CD14-positive monocyte (primary cell): ENCODE results near the gene KASH5. TPM values are rescaled to one million over a fixed set of nuclear protein-coding genes. Genes with fewer than 3 reads are reported as not detected.

Experiments used
- DNase-seq, 3 donors: peaks; one replicate each; pipeline ENCODE4 v3.0.0-alpha.2; 2011 to 2022
- H2AFZ ChIP-seq: 2 replicates; pipeline ENCODE4 v1.6.0; 2012; ENCODE audit warnings: mild to moderate bottlenecking, low read depth, low read length, inconsistent platforms; ENCODE audit not compliant: insufficient read depth, poor library complexity, severe bottlenecking
- H3K27ac ChIP-seq, 2 donors: 1 replicate in 1 of 2; 2 replicates in 1 of 2; pipeline ENCODE4 v1.5.1; 2012 to 2013; ENCODE audit warnings: low read length in 2 of 2, control low read depth in 1 of 2, inconsistent platforms in 1 of 2, low read depth in 1 of 2, mild to moderate bottlenecking in 1 of 2
- H3K27me3 ChIP-seq, 2 donors: one replicate each; pipeline versions ENCODE4 v1.6.0 to v1.6.1; 2011 to 2013; ENCODE audit warnings: low read length in 2 of 2; ENCODE audit not compliant: control insufficient read depth in 2 of 2, insufficient read depth in 2 of 2
- H3K36me3 ChIP-seq, 2 donors: replicated peaks in 1 of 2; 1 replicate in 1 of 2; 2 replicates in 1 of 2; pipeline versions ENCODE4 v1.5.1 to v1.6.1; 2012 to 2013; ENCODE audit warnings: low read length in 2 of 2, control low read depth in 1 of 2, inconsistent platforms in 1 of 2, mild to moderate bottlenecking in 1 of 2; ENCODE audit not compliant: insufficient read depth in 2 of 2, control insufficient read depth in 1 of 2
- H3K4me1 ChIP-seq, 2 donors: 1 replicate in 1 of 2; 2 replicates in 1 of 2; pipeline versions ENCODE4 v1.5.1 to v1.6.1; 2012 to 2013; ENCODE audit warnings: low read length in 2 of 2, control low read depth in 1 of 2, inconsistent platforms in 1 of 2, mild to moderate bottlenecking in 1 of 2, moderate library complexity in 1 of 2; ENCODE audit not compliant: insufficient read depth in 2 of 2, control insufficient read depth in 1 of 2
- H3K4me2 ChIP-seq: replicated peaks from 2 replicates; pipeline ENCODE3; 2012; ENCODE audit warnings: low read length, moderate library complexity, mild to moderate bottlenecking; ENCODE audit not compliant: poor library complexity, severe bottlenecking; ENCODE audit errors: extremely low read depth
- H3K4me3 ChIP-seq, 3 experiments: fragments of 200-600 bp in 1 of 3; sonication (generic) in 1 of 3; replicated peaks in 1 of 3; 1 replicate in 2 of 3; 2 replicates in 1 of 3; pipeline ENCODE4 v1.5.1; 2011 to 2013; ENCODE audit warnings: low read length in 3 of 3, mild to moderate bottlenecking in 3 of 3, control low read depth in 2 of 3, low read depth in 2 of 3, inconsistent platforms in 1 of 3, moderate library complexity in 1 of 3
- H3K79me2 ChIP-seq: 2 replicates; pipeline ENCODE4 v1.6.0; 2012; ENCODE audit warnings: mild to moderate bottlenecking, control low read depth, inconsistent platforms, low read length, moderate library complexity; ENCODE audit not compliant: insufficient read depth
- H3K9ac ChIP-seq: 2 replicates; pipeline ENCODE4 v1.6.0; 2017; ENCODE audit warnings: low read length, mild to moderate bottlenecking; ENCODE audit not compliant: insufficient read depth, poor library complexity, severe bottlenecking
- H3K9me3 ChIP-seq, 2 donors: replicated peaks in 1 of 2; 1 replicate in 1 of 2; 2 replicates in 1 of 2; pipeline versions ENCODE4 v1.5.1 to v1.6.1; 2012 to 2013; ENCODE audit warnings: low read length in 2 of 2, control low read depth in 1 of 2; ENCODE audit not compliant: control insufficient read depth in 1 of 2, insufficient read depth in 1 of 2
- H4K20me1 ChIP-seq: 2 replicates; pipeline ENCODE4 v1.6.0; 2012; ENCODE audit warnings: mild to moderate bottlenecking, low read length, control low read depth, moderate library complexity; ENCODE audit not compliant: insufficient read depth
- H3K27ac Mint-ChIP-seq, 7 donors: one replicate each; pipeline ENCODE4 v1.8.0; 2020; ENCODE audit warnings: mild to moderate bottlenecking in 7 of 7, mixed read lengths in 7 of 7, moderate library complexity in 6 of 7, inconsistent platforms in 2 of 7
- H3K27me3 Mint-ChIP-seq, 3 donors: one replicate each; pipeline ENCODE4 v1.8.0; 2021 to 2022; ENCODE audit warnings: low read depth in 3 of 3, mild to moderate bottlenecking in 3 of 3, mixed read lengths in 3 of 3, moderate library complexity in 3 of 3, inconsistent platforms in 1 of 3
- H3K36me3 Mint-ChIP-seq, 2 donors: one replicate each; pipeline ENCODE4 v1.8.0; 2020; ENCODE audit warnings: mixed read lengths in 2 of 2, inconsistent platforms in 1 of 2, mild to moderate bottlenecking in 1 of 2
- H3K4me1 Mint-ChIP-seq: one replicate; pipeline ENCODE4 v1.8.0; 2020; ENCODE audit warnings: mild to moderate bottlenecking, mixed read lengths
- H3K4me3 Mint-ChIP-seq, 2 donors: one replicate each; pipeline ENCODE4 v1.8.0; 2020; ENCODE audit warnings: mild to moderate bottlenecking in 2 of 2, mixed read lengths in 2 of 2, moderate library complexity in 1 of 2
- H3K9me3 Mint-ChIP-seq, 7 donors: one replicate each; pipeline ENCODE4 v1.8.0; 2020 to 2022; ENCODE audit warnings: mixed read lengths in 7 of 7, mild to moderate bottlenecking in 6 of 7, moderate library complexity in 6 of 7, inconsistent platforms in 2 of 7
- CTCF ChIP-seq: fragments of 200-600 bp; IDR thresholded peaks from one replicate; pipeline ENCODE4 v1.8.0; 2022; ENCODE audit warnings: antibody characterized with exemption, mild to moderate bottlenecking
- WGBS: methylation state at CpG from one replicate; pipeline ENCODE4 v1.1.5; 2013; ENCODE audit warnings: missing lambda C conversion rate; ENCODE audit not compliant: insufficient coverage; 5-methylcytosine and 5-hydroxymethylcytosine counted together
- intact Hi-C, 2 donors: fragments of 100-400 bp; cut with micrococcal nuclease; formaldehyde crosslinking; loops; one replicate each; pipeline versions ENCODE4 v1.15.0 to v1.15.1; 2023
- polyA plus RNA-seq, 3 donors: library from polyadenylated mRNA; depleted of rRNA in 1 of 3; unstranded in 2 of 3; stranded (reverse) in 1 of 3; fragments of 300-500 nt in 2 of 3; fragments of >200 nt in 1 of 3; fragmentation: Illumina TruSeq in 2 of 3; gene quantifications; 1 replicate in 2 of 3; 2 replicates in 1 of 3; pipeline ENCODE4 v1.2.3, GENCODE V29; 2012 to 2021

Gene KASH5
- polyA plus RNA-seq, 3 donors = not detected

- WGBS = 96% methylated on average over 39 of the region's 47 CpGs
- H3K4me3 ChIP-seq = no peak overlapping the region
- DNase-seq = no peak
- H3K36me3 Mint-ChIP-seq = peaks cover 24 to 40% of the 10 kb centered on the region in 2 donors
- peaks cover 0 to 3% (median 3%) of the 10 kb centered on the region in 3 donors for H3K27me3 Mint-ChIP-seq
- peaks cover 27 to 49% of the 10 kb centered on the region in 2 donors for H3K4me1 ChIP-seq
- no peak overlapping the region for H3K4me3 Mint-ChIP-seq
- H3K27ac Mint-ChIP-seq = peak overlapping the region in 2 of 7 donors; percentile 23 to 58
- H3K27me3 ChIP-seq = no peaks in the 10 kb centered on the region
- H3K4me1 Mint-ChIP-seq = peaks cover 44% of the 10 kb centered on the region
- no peak overlapping the region for H3K9ac ChIP-seq
- H3K36me3 ChIP-seq = peaks cover 22 to 40% of the 10 kb centered on the region in 2 donors
- no peak overlapping the region for H3K4me2 ChIP-seq
- no peak for TF ChIP-seq CTCF
- intact Hi-C loops = no loop called here
- no peaks in the 10 kb centered on the region for H3K9me3 ChIP-seq
- H3K27ac ChIP-seq = no peak overlapping the region
- peaks cover 0 to 6% (median 0%) of the 10 kb centered on the region in 7 donors for H3K9me3 Mint-ChIP-seq
- H2AFZ ChIP-seq = no peak overlapping the region
- H4K20me1 ChIP-seq = peaks cover 39% of the 10 kb centered on the region
- peaks cover 36% of the 10 kb centered on the region for H3K79me2 ChIP-seq
These were observed 48.6 kb upstream of the KASH5 start for GRCh38 chr19:49339301-49340068.

- Mint-ChIP-seq H3K4me1 (peaks cover 36% of the 10 kb centered on the region), H3K9me3 (peaks cover 0 to 6% (median 0%) of the 10 kb centered on the region in 7 donors), H3K36me3 (peaks cover 24 to 40% of the 10 kb centered on the region in 2 donors), H3K27ac (peak overlapping the region in 5 of 7 donors; percentile 40 to 87 (median 58)), H3K27me3 (peaks cover 0 to 3% (median 2%) of the 10 kb centered on the region in 3 donors), H3K4me3 (no peak overlapping the region)
- DNase-seq = no peak
- Histone ChIP-seq H3K4me2 (no peak overlapping the region), H3K79me2 (peaks cover 29% of the 10 kb centered on the region), H3K27ac (no peak overlapping the region), H3K9ac (no peak overlapping the region), H3K4me1 (peaks cover 19 to 41% of the 10 kb centered on the region in 2 donors), H3K36me3 (peaks cover 22 to 40% of the 10 kb centered on the region in 2 donors), H3K27me3 (no peaks in the 10 kb centered on the region), H4K20me1 (peaks cover 39% of the 10 kb centered on the region), H3K9me3 (no peaks in the 10 kb centered on the region), H2AFZ (no peak overlapping the region), H3K4me3 (no peak overlapping the region)
- 66% methylated on average over 28 of the region's 36 CpGs for WGBS
- TF ChIP-seq CTCF = no peak
- intact Hi-C loops = no loop called here
These were observed 47.8 kb upstream of the KASH5 start for GRCh38 chr19:49340069-49340864.
